Measurements from ENCODE around the gene COG2.
"Not testable (repeated sequence)": the region's sequence is repeated elsewhere in the genome, so short reads cannot be mapped to it uniquely, and the experiment has no call there.

COG2 gene

GRCh38 chr1:230599926-230600656 lies 42.2 kb upstream of the COG2 start:
- H3K4me3 ChIP-seq (ENCODE audit: low read depth, low read length) = no peak overlapping the region
- no peak for DNase-seq (ENCODE audit: low read depth)
- TF ChIP-seq CTCF (IDR thresholded peaks at IDR 0.05; ENCODE audit: control insufficient read depth, extremely low read depth, insufficient read depth) = no peak

GRCh38 chr1:230600657-230601400 lies 41.5 kb upstream of the COG2 start:
- DNase-seq (ENCODE audit: low read depth); H3K4me3 ChIP-seq (ENCODE audit: low read depth, low read length): not testable (repeated sequence)

GRCh38 chr1:230609208-230609607 lies 33.1 kb upstream of the COG2 start:
- TF ChIP-seq CTCF (IDR thresholded peaks at IDR 0.05; ENCODE audit: control insufficient read depth, extremely low read depth, insufficient read depth) = no peak
- no peak overlapping the region for H3K4me3 ChIP-seq (ENCODE audit: low read depth, low read length)
- no peak for DNase-seq (ENCODE audit: low read depth)

- TF ChIP-seq CTCF (IDR thresholded peaks at IDR 0.05; ENCODE audit: control insufficient read depth, extremely low read depth, insufficient read depth) = no peak
- no peak for DNase-seq (ENCODE audit: low read depth)
- no peak overlapping the region for H3K4me3 ChIP-seq (ENCODE audit: low read depth, low read length)
These were observed 31.7 kb upstream of the COG2 start for GRCh38 chr1:230610589-230610988.

- TF ChIP-seq CTCF (IDR thresholded peaks at IDR 0.05; ENCODE audit: control insufficient read depth, extremely low read depth, insufficient read depth) = no peak
- H3K4me3 ChIP-seq (ENCODE audit: low read depth, low read length) = no peak overlapping the region
- DNase-seq (ENCODE audit: low read depth) = no peak
These were observed 31.0 kb upstream of the COG2 start for GRCh38 chr1:230611128-230611877.

- DNase-seq (ENCODE audit: low read depth) = no peak
- no peak for TF ChIP-seq CTCF (IDR thresholded peaks at IDR 0.05; ENCODE audit: control insufficient read depth, extremely low read depth, insufficient read depth)
- no peak overlapping the region for H3K4me3 ChIP-seq (ENCODE audit: low read depth, low read length)
These were observed 30.4 kb upstream of the COG2 start for GRCh38 chr1:230611878-230612235.

- DNase-seq (ENCODE audit: low read depth) = no peak
- H3K4me3 ChIP-seq (ENCODE audit: low read depth, low read length) = no peak overlapping the region
- no peak for TF ChIP-seq CTCF (IDR thresholded peaks at IDR 0.05; ENCODE audit: control insufficient read depth, extremely low read depth, insufficient read depth)
These were observed 29.6 kb upstream of the COG2 start for GRCh38 chr1:230612651-230613050.

Measured in LNCaP clone FGC (cell line).